GM19240 (cell line): ENCODE data around the gene NEURL1.
A peak's percentile ranks its signal among the peaks of the same experiment; 100 is the strongest.

Experiments used
- DNase-seq: peaks from one replicate; pipeline ENCODE4 v3.0.0; 2011; ENCODE audit warnings: low spot score; ENCODE audit not compliant: insufficient read length

The NEURL1 gene

GRCh38 chr10:103493362-103493915 is at the start of gene NEURL1:
TSS of gene NEURL1 (plus strand) at chr10:103493705. CDS start at chr10:103494388, 683 bp downstream.
- no peak for DNase-seq

GRCh38 chr10:103444478-103444877 is 49.0 kb upstream of the NEURL1 start:
- no peak for DNase-seq

GRCh38 chr10:103445366-103445765 is 48.1 kb upstream of the NEURL1 start:
- DNase-seq, result no peak

GRCh38 chr10:103445767-103446567 is 47.5 kb upstream of the NEURL1 start:
- no peak for DNase-seq

- DNase-seq, result no peak
Measured at GRCh38 chr10:103447187-103447586, 46.3 kb upstream of the NEURL1 start.

GRCh38 chr10:103448746-103449145 is 44.8 kb upstream of the NEURL1 start:
- no peak for DNase-seq

GRCh38 chr10:103449208-103450144 is 44.0 kb upstream of the NEURL1 start:
- no peak for DNase-seq

GRCh38 chr10:103450201-103450695 is 43.3 kb upstream of the NEURL1 start:
- no peak for DNase-seq

- DNase-seq, result peak; percentile 41
Measured at GRCh38 chr10:103451091-103451813, 42.3 kb upstream of the NEURL1 start.

GRCh38 chr10:103451831-103452505 is 41.5 kb upstream of the NEURL1 start, which contains the start of gene CALHM2:
TSS of gene CALHM2 (minus strand) at chr10:103452370. CDS start at chr10:103449941, 2,429 bp downstream.
- peak; percentile 91 for DNase-seq

- DNase-seq, result no peak
Measured at GRCh38 chr10:103452506-103453230, 40.8 kb upstream of the NEURL1 start.

- no peak for DNase-seq
Measured at GRCh38 chr10:103454026-103454425, 39.5 kb upstream of the NEURL1 start.

GRCh38 chr10:103455235-103455634 is 38.3 kb upstream of the NEURL1 start:
- no peak for DNase-seq

- DNase-seq, result no peak
Measured at GRCh38 chr10:103456074-103456660, 37.3 kb upstream of the NEURL1 start.

GRCh38 chr10:103457176-103457712 is 36.3 kb upstream of the NEURL1 start:
- DNase-seq, result no peak

GRCh38 chr10:103457896-103458583 is 35.5 kb upstream of the NEURL1 start:
- DNase-seq, result no peak

GRCh38 chr10:103458720-103459119 is 34.8 kb upstream of the NEURL1 start, which contains the start of gene CALHM1:
TSS of gene CALHM1 (minus strand) at chr10:103458900. CDS start at chr10:103458751, 149 bp downstream.
- peak; percentile 63 for DNase-seq

GRCh38 chr10:103459615-103460014 is 33.9 kb upstream of the NEURL1 start:
- no peak for DNase-seq
